Astrocyte of the spinal cord (primary cell): Measurements from ENCODE around the gene RFNG.

Experiments used
- DNase-seq: peaks from one replicate; pipeline ENCODE4 v3.0.0; 2011; ENCODE audit warnings: low read depth, low spot score
- H3K4me3 ChIP-seq: 2 replicates; pipeline ENCODE4 v1.5.1; 2011; ENCODE audit warnings: low read depth, mild to moderate bottlenecking, low read length, moderate library complexity
- in situ Hi-C: cut with HindIII; loops from 2 replicates; pipeline ENCODE4 v1.10.0; 2017; ENCODE audit warnings: low sequenced_read_pairs
- TF ChIP-seq, protein P1 (sequence below): IDR thresholded peaks from 2 replicates; pipeline ENCODE4 v1.5.1; 2012; ENCODE audit warnings: low read depth, mild to moderate bottlenecking, low read length, inconsistent platforms

Gene RFNG

DNA sequence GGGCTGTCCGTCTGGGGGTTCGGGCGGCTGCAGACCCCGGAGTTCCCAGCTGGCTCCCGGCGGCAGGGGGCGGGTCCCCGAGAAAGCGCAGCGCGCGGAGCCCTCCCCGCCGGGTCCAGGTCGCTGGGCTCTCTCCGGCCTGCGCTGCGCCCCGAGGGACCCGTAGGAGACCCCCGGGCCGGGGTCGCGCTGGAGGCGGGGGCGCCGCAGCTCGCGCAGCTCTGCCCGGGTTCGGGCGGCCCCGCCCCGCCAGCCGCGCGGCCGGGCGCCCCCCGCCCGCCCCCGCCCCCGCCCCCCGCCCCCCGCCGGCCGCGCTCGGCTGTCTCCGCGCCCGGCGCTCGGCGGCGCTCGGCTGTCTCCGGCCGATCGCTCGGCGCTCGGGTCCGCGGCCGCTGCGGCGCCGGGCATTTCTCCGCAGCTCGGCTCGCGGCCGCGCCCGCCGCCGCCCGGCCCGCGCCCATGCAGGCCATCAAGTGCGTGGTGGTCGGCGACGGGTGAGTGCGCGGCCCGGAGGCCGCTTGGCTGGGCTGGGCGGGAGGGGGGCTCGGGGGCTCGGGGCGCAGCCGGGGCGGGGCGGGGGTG is 20.2 kb downstream of the RFNG start, which contains the start of gene RAC3:
RAC3 (plus strand) TSS at position 376 of the 582 bp plus-strand sequence; CDS start at position 460, 84 bp downstream.
- H3K4me3 ChIP-seq, result peak within 1 kb of the TSS; percentile 60
- in situ Hi-C loops, result no loop called here
- DNase-seq, result no peak
- TF ChIP-seq, protein P1, sequence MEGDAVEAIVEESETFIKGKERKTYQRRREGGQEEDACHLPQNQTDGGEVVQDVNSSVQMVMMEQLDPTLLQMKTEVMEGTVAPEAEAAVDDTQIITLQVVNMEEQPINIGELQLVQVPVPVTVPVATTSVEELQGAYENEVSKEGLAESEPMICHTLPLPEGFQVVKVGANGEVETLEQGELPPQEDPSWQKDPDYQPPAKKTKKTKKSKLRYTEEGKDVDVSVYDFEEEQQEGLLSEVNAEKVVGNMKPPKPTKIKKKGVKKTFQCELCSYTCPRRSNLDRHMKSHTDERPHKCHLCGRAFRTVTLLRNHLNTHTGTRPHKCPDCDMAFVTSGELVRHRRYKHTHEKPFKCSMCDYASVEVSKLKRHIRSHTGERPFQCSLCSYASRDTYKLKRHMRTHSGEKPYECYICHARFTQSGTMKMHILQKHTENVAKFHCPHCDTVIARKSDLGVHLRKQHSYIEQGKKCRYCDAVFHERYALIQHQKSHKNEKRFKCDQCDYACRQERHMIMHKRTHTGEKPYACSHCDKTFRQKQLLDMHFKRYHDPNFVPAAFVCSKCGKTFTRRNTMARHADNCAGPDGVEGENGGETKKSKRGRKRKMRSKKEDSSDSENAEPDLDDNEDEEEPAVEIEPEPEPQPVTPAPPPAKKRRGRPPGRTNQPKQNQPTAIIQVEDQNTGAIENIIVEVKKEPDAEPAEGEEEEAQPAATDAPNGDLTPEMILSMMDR, result no peak

DNA sequence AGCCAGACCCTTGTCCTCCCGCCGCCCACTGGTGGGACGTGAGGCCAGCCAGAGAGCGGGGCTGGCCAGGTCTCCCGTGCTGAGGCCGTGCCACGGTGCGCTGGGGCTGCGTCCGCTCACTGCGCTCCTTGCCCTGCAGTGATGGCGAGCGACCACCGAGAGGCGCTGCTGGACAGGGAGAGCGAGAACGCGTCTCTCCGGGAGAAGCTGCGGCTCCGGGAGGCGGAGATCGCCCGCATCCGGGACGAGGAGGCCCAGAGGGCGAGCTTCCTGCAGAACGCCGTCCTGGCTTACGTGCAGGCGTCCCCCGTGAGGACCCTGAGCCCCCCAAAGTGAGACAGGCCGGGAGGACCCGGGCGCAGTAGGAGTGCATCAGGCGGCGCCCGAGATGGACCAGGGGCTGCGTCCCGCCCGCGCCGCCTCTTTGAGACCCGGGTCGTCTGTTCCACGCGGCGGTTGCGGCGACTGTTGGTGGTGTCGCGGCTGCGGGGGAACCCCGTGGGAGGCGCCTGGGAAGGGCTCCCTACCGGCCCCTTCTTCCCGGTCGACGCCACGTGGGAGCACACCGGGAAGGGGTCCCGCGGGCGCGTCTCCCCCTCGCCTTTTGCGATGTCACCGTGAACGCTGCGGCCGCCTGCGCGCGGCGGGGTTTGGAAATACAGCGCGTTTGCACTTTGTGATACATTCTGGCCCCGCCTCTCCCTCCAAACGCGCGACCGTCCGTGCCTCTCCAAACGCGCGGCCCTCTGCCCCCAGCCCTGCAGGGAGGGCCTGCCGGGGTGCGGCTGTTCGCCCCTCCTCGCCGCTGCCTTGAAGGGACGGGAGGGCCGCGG is 20.9 kb downstream of the RFNG start:
- DNase-seq, result peak; percentile 84
- TF ChIP-seq, protein P1, result peak; percentile 79
- in situ Hi-C loops, result no loop called here
- peak overlapping the region; percentile 43 for H3K4me3 ChIP-seq

DNA sequence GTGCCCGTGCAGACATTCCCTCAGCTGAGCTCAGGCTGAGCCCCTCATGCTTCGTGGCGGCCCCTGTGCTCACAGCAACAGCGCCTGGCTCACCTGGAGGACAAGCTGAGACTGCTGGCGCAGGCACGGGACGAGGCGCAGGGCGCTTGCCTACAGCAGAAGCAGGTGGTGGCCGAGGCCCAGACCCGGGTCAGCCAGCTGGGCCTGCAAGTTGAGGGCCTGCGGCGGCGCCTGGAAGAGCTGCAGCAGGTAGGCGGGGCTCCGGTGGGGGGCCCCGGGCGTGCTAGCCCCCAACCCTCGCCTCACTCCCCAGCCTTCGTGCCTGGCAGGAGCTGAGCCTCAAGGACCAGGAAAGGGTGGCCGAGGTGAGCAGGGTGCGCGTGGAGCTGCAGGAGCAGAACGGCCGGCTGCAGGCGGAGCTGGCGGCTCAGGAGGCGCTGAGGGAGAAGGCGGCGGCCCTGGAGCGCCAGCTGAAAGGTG is 21.6 kb downstream of the RFNG start:
- in situ Hi-C loops, result no loop called here
- no peak for DNase-seq
- TF ChIP-seq, protein P1, result no peak
- H3K4me3 ChIP-seq, result no peak overlapping the region

DNA sequence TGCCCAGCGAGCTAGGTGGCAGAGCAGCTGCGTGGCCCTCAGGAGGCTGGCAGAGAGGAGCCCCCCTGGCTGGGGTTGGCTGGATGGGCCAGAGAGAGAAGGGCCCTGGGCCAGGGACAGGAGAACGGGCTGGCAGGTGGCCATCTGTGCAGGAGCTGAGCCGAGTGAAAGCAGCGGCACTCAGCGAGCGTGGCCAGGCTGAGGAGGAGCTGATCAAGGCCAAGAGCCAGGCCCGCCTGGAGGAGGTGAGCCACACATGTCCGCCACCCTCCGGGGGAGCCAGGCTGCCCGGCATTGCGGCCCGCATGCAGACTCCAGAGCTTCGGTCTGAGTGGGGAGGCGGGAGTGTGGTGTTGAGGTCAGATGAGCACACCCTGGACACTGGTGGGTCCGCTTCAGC is 22.2 kb downstream of the RFNG start:
- no peak overlapping the region for H3K4me3 ChIP-seq
- no peak for DNase-seq
- TF ChIP-seq, protein P1, result no peak
- in situ Hi-C loops, result no loop called here

DNA sequence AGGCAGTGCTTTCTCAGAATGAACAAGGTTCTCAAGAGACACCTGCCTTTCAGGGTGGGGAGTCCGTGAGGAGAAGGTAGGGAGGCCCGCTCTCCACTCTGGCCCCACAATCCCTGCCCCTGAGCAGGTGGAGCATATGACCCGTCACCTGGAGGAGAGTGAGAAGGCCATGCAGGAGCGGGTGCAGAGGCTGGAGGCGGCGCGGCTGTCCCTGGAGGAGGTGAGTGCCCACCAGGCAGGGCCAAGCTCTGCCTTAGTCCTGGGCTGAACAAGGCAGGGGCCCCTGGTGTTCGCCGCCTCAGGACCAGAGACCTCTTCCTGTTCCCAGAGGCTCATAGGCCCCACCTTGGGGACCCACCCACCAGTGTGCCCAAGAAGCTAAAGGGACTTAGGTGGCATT is 22.6 kb downstream of the RFNG start:
- no peak for DNase-seq
- H3K4me3 ChIP-seq, result no peak overlapping the region
- in situ Hi-C loops, result no loop called here
- TF ChIP-seq, protein P1, result no peak

DNA sequence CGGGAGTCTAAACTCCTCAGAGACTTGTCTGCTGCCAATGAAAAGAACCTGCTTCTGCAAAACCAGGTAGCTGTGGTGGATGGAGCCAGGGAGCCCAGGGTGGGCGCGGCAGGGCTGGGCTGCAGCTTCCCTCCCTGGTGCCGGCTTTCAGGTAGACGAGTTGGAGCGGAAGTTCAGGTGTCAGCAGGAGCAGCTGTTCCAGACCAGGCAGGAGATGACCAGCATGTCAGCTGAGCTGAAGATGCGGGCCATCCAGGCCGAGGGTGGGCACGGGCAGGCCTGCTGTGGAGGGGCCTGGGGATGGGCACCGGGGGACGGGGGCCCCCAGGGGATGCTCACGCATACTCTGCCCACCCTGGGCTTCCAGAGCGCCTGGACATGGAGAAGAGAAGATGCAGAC is 23.4 kb downstream of the RFNG start:
- TF ChIP-seq, protein P1, result no peak
- in situ Hi-C loops, result no loop called here
- no peak for DNase-seq
- H3K4me3 ChIP-seq, result no peak overlapping the region
